ENCODE data around the gene SMG6. TPM values are rescaled to one million over a fixed set of nuclear protein-coding genes. Genes with fewer than 3 reads are reported as not detected.
A peak's percentile ranks its signal among the peaks of the same experiment; 100 is the strongest.

The SMG6 gene
- total and polyA plus RNA-seq, 2 experiments from 2014 or later: 16.8 to 63.1 TPM

DNA sequence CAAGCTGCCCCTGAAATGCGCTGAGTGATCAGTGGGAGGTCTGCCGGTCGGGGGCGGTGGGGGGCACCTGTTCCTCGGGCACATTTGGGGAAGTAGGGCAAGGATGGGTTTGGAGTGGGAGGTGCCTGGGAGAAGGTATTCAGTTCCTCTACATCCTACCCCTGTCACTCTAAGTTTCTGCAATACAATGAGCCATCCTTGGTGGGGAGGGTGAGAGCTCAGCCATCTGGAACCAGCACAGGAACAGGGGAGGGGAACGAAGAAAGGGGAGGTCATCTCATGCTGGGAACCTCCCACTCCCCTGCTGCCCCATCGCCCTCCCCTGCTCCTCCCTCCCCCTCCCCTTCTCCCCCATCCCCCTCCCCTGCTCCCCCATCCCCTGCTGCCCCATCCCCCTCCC, 269.4 kb downstream of the SMG6 start:
- peak overlapping the region; percentile 22 for H3K4me2 ChIP-seq (ENCODE audit: unreplicated experiment)
- TF ChIP-seq EZH2phosphoT487 (IDR thresholded peaks at IDR 0.05; ENCODE audit: insufficient read depth, low read depth): no peak
- TF ChIP-seq EZH2 (IDR thresholded peaks at IDR 0.05; ENCODE audit: insufficient read depth, poor library complexity, severe bottlenecking): no peak
- peaks cover 26% of the 10 kb centered on the region for H3K4me1 ChIP-seq (ENCODE audit: insufficient read depth)
- no peaks in the 10 kb centered on the region for H4K20me1 ChIP-seq (ENCODE audit: insufficient read depth)
- H2AFZ ChIP-seq: no peak overlapping the region
- no peak overlapping the region for H3K4me3 ChIP-seq
- H3K9me3 ChIP-seq (ENCODE audit: low read depth): no peaks in the 10 kb centered on the region
- H3K9ac ChIP-seq: no peak overlapping the region
- peaks cover 12% of the 10 kb centered on the region; the same call in 1 of the 2 replicates for H3F3A ChIP-seq (ENCODE audit: insufficient read depth)
- peak; percentile 81 for DNase-seq
- H3K9me2 ChIP-seq (ENCODE audit: insufficient read depth): no peaks in the 10 kb centered on the region
- peaks cover 5% of the 10 kb centered on the region; the same call in 1 of the 2 replicates for H3K36me3 ChIP-seq (ENCODE audit: low read depth)
- no peaks in the 10 kb centered on the region for H3K27me3 ChIP-seq (replicated peaks; ENCODE audit: insufficient read depth)
- H3K27ac ChIP-seq: peak overlapping the region; percentile 41; the same call in 1 of the 2 replicates
- WGBS, 2 experiments (ENCODE audit: low coverage in 1 of 2, low lambda C conversion rate in 2 of 2, missing lambda C conversion rate in 2 of 2): 74 to 94% methylated on average over 5 to 7 of the region's 7 CpGs
- in situ Hi-C loops (cut with MboI): no loop called here
- H3K79me2 ChIP-seq (ENCODE audit: insufficient read depth): peaks cover 19% of the 10 kb centered on the region

DNA sequence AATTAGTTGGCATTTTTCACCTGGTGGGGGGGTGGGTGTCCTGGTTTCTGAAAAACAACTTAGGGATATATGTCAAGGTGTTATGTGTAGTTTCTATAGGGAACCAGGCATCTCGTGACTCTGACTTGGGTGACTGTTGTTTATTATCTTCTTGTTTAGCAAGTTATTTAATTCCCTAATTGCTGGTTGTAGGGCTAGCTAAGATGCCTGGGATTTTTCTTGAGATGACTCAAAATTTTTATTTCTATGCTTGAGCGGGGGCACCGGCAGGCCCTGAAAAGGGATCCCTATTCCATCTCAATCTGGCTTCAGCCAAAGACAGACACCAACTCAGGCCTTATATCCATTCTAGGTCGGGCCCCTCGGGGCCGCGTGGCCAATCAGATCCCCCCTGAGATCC, 270.4 kb downstream of the SMG6 start:
- H3K4me1 ChIP-seq (ENCODE audit: insufficient read depth): peaks cover 26% of the 10 kb centered on the region
- H4K20me1 ChIP-seq (ENCODE audit: insufficient read depth): no peaks in the 10 kb centered on the region
- peak overlapping the region; percentile 41 for H3K27ac ChIP-seq
- peaks cover 19% of the 10 kb centered on the region for H3K79me2 ChIP-seq (ENCODE audit: insufficient read depth)
- no peak overlapping the region for H2AFZ ChIP-seq
- H3F3A ChIP-seq (ENCODE audit: insufficient read depth): peaks cover 12% of the 10 kb centered on the region; the same call in 1 of the 2 replicates
- H3K4me2 ChIP-seq (ENCODE audit: unreplicated experiment): peak overlapping the region; percentile 22
- peak; percentile 47 for DNase-seq
- TF ChIP-seq EZH2 (IDR thresholded peaks at IDR 0.05; ENCODE audit: insufficient read depth, poor library complexity, severe bottlenecking) (no peak), EZH2phosphoT487 (IDR thresholded peaks at IDR 0.05; ENCODE audit: insufficient read depth, low read depth) (no peak)
- H3K9me2 ChIP-seq (ENCODE audit: insufficient read depth): no peaks in the 10 kb centered on the region
- peaks cover 5% of the 10 kb centered on the region; the same call in 1 of the 2 replicates for H3K36me3 ChIP-seq (ENCODE audit: low read depth)
- no peak overlapping the region for H3K4me3 ChIP-seq
- H3K9ac ChIP-seq: peak overlapping the region; percentile 19; the same call in 1 of the 2 replicates
- no peaks in the 10 kb centered on the region for H3K27me3 ChIP-seq (replicated peaks; ENCODE audit: insufficient read depth)
- in situ Hi-C loops (cut with MboI): no loop called here
- 73 to 74% methylated on average over 7 of the region's 7 CpGs for WGBS, 2 experiments (ENCODE audit: low coverage in 1 of 2, low lambda C conversion rate in 2 of 2, missing lambda C conversion rate in 2 of 2)
- no peaks in the 10 kb centered on the region for H3K9me3 ChIP-seq (ENCODE audit: low read depth)

DNA sequence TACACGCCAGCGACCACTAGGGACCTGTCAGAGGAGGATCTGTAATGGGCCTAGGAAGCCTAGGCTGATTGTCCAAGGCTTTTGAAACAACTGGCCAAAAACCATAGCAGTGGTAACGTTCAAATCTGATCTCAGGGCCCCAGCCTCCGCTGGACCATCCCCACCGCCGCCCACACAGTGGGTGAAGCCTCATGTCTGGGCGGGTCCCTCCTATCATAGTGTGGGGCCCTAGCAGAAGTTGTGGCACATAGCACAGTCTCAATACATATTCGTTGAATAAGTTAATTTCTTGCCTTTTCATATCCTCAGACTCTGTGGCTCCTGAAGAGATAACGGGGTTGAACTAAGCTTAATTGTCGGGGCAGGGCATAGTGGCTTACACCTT, 272.8 kb downstream of the SMG6 start:
- peak overlapping the region; percentile 96 for H3K4me3 ChIP-seq
- H3F3A ChIP-seq (ENCODE audit: insufficient read depth): peaks cover 12% of the 10 kb centered on the region; the same call in 1 of the 2 replicates
- no peaks in the 10 kb centered on the region for H3K9me3 ChIP-seq (ENCODE audit: low read depth)
- peak; percentile 96 for DNase-seq
- 7 to 8% methylated on average over 10 of the region's 10 CpGs for WGBS, 2 experiments (ENCODE audit: low coverage in 1 of 2, low lambda C conversion rate in 2 of 2, missing lambda C conversion rate in 2 of 2)
- peak overlapping the region; percentile 53; the same call in 1 of the 2 replicates for H2AFZ ChIP-seq
- H3K27ac ChIP-seq: peak overlapping the region; percentile 84
- H3K4me2 ChIP-seq (ENCODE audit: unreplicated experiment): peak overlapping the region; percentile 77
- peaks cover 19% of the 10 kb centered on the region for H3K79me2 ChIP-seq (ENCODE audit: insufficient read depth)
- H3K9ac ChIP-seq: peak overlapping the region; percentile 94
- no peaks in the 10 kb centered on the region for H4K20me1 ChIP-seq (ENCODE audit: insufficient read depth)
- H3K9me2 ChIP-seq (ENCODE audit: insufficient read depth): no peaks in the 10 kb centered on the region
- TF ChIP-seq EZH2phosphoT487 (IDR thresholded peaks at IDR 0.05; ENCODE audit: insufficient read depth, low read depth): no peak
- TF ChIP-seq EZH2 (IDR thresholded peaks at IDR 0.05; ENCODE audit: insufficient read depth, poor library complexity, severe bottlenecking): no peak
- peaks cover 26% of the 10 kb centered on the region for H3K4me1 ChIP-seq (ENCODE audit: insufficient read depth)
- H3K27me3 ChIP-seq (replicated peaks; ENCODE audit: insufficient read depth): no peaks in the 10 kb centered on the region; the same call in 1 of the 2 replicates
- no peaks in the 10 kb centered on the region for H3K36me3 ChIP-seq (ENCODE audit: low read depth)
- in situ Hi-C loops (cut with MboI): no loop called here

DNA sequence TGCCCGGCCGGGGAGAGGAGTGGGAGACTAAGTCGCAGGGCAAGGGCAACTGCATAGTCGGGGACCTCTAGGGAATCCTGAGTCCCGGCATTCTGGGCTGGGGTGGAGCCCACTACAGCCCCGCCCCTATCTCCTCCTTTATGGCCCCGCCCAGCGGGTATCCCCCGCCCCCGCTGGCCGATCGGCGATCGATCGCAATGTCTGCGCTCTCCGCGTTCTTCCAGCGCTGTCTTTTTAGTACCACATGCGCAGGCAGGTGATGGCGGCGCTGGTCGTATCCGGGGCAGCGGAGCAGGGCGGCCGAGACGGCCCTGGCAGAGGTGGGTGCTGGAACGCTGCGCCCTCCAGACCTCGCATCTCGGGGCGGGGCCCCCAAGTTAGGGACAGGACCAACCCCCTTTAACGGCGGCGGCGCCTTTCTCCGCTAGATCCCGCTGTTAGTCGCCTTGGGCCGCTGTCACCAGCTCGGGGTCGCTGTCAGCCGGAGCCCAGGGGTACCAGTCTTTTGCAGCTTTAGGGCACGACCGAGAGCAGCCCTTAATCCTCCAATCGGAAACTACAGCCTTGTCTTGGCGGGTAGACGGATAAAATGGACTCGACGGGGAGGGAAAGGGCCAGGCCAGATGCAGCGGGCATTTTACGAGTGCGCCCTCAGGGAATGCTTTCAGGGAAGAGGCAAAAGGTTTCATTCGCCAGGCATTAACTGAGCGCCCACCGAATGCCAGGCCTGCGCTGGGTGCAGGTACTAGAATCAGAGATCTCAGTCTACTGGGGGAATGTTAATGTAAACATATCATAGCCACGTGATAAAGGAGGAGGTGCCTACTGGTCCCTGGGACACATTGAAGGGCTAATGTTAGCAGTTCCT, 273.4 kb downstream of the SMG6 start, which contains the start of gene DPH1:
Gene DPH1 (plus strand): TSS at position 243 of the 868 bp plus-strand sequence. CDS start 17 bp downstream, at position 260.
- Histone ChIP-seq H3K9me2 (ENCODE audit: insufficient read depth) (no peaks in the 10 kb centered on the region), H3F3A (ENCODE audit: insufficient read depth) (peaks cover 12% of the 10 kb centered on the region; the same call in 1 of the 2 replicates), H4K20me1 (ENCODE audit: insufficient read depth) (no peaks in the 10 kb centered on the region), H3K9ac (peak within 1 kb of the TSS; percentile 94), H3K4me1 (ENCODE audit: insufficient read depth) (peaks cover 26% of the 10 kb centered on the region), H3K9me3 (ENCODE audit: low read depth) (no peaks in the 10 kb centered on the region), H3K4me2 (ENCODE audit: unreplicated experiment) (peak within 1 kb of the TSS; percentile 77), H3K79me2 (ENCODE audit: insufficient read depth) (peaks cover 19% of the 10 kb centered on the region), H3K27ac (peak within 1 kb of the TSS; percentile 84), H3K36me3 (ENCODE audit: low read depth) (no peaks in the 10 kb centered on the region), H3K4me3 (peak within 1 kb of the TSS; percentile 96), H3K27me3 (replicated peaks; ENCODE audit: insufficient read depth) (no peaks in the 10 kb centered on the region; the same call in 1 of the 2 replicates), H2AFZ (peak within 1 kb of the TSS; percentile 78)
- peak; percentile 98 for DNase-seq
- in situ Hi-C loops (cut with MboI): loop anchor here (5.0 kb wide), 1 partner anchor 123 kb away; no protein-coding TSS in a partner anchor
- TF ChIP-seq EZH2 (IDR thresholded peaks at IDR 0.05; ENCODE audit: insufficient read depth, poor library complexity, severe bottlenecking): no peak
- TF ChIP-seq EZH2phosphoT487 (IDR thresholded peaks at IDR 0.05; ENCODE audit: insufficient read depth, low read depth): no peak
- WGBS, 2 experiments (ENCODE audit: low coverage in 1 of 2, low lambda C conversion rate in 2 of 2, missing lambda C conversion rate in 2 of 2): 1% methylated on average over 55 to 58 of the region's 59 CpGs
